CD4-positive, alpha-beta T cell (primary cell): Measurements from ENCODE around the gene VCAN. TPM values are rescaled to one million over a fixed set of nuclear protein-coding genes. Genes with fewer than 3 reads are reported as not detected.

Source experiments
- ATAC-seq: fragments of 200-7000 bp; cut with Tn5 transposase; one replicate; pipeline ENCODE4 v1.10.0; 2022; ENCODE audit warnings: mild to moderate bottlenecking; ENCODE audit not compliant: poor library complexity
- CTCF ChIA-PET: fragments of 350-600 bp; sonication (Branson Sonifier 250); formaldehyde crosslinking; loops from one replicate; lab custom pipeline; 2021; ENCODE audit warnings: antibody characterized with exemption, inconsistent platforms; lab: Charles Lee
- POLR2A ChIA-PET: fragments of 350-600 bp; sonication (Branson Sonifier 250); formaldehyde crosslinking; loops from one replicate; lab custom pipeline; 2021; ENCODE audit warnings: antibody characterized with exemption, inconsistent platforms; lab: Charles Lee
- DNase-seq, 14 experiments: peaks; one replicate each; pipeline ENCODE4 v3.0.0-alpha.2; 2013 to 2020; ENCODE audit warnings: mixed read lengths in 2 of 14
- H3K27ac ChIP-seq, 2 donors: one replicate each; pipeline versions ENCODE4 v1.5.1 to v1.7.0; 2013; ENCODE audit warnings: low read length in 2 of 2, low read depth in 1 of 2, mild to moderate bottlenecking in 1 of 2
- H3K27me3 ChIP-seq, 2 experiments: 1 replicate in 1 of 2; 2 replicates in 1 of 2; pipeline versions ENCODE4 v1.6.1 to v1.7.0; 2013; ENCODE audit warnings: low read length in 2 of 2, control low read depth in 1 of 2, mild to moderate bottlenecking in 1 of 2, moderate library complexity in 1 of 2; ENCODE audit not compliant: insufficient read depth in 2 of 2, control insufficient read depth in 1 of 2
- H3K36me3 ChIP-seq: one replicate; pipeline ENCODE4 v1.6.1; 2013; ENCODE audit warnings: low read length, control low read depth; ENCODE audit not compliant: insufficient read depth
- H3K4me1 ChIP-seq: one replicate; pipeline ENCODE4 v1.6.1; 2013; ENCODE audit warnings: low read length, control low read depth; ENCODE audit not compliant: insufficient read depth
- H3K4me3 ChIP-seq: one replicate; pipeline ENCODE4 v1.5.1; 2013; ENCODE audit warnings: mild to moderate bottlenecking, low read length, moderate library complexity
- H3K9me3 ChIP-seq, 2 experiments: 1 replicate in 1 of 2; 2 replicates in 1 of 2; pipeline versions ENCODE4 v1.6.1 to v1.7.0; 2013; ENCODE audit warnings: low read length in 2 of 2, mild to moderate bottlenecking in 2 of 2, control low read depth in 1 of 2, moderate library complexity in 1 of 2; ENCODE audit not compliant: control insufficient read depth in 1 of 2, insufficient read depth in 1 of 2
- H3K27ac Mint-ChIP-seq: one replicate; pipeline ENCODE4 v1.8.0; 2020; ENCODE audit warnings: mixed read lengths
- H3K27me3 Mint-ChIP-seq: one replicate; pipeline ENCODE4 v1.8.0; 2021; ENCODE audit warnings: mixed read lengths
- H3K36me3 Mint-ChIP-seq: one replicate; pipeline ENCODE4 v1.8.0; 2021; ENCODE audit warnings: low read depth, mixed read lengths
- H3K4me1 Mint-ChIP-seq: one replicate; pipeline ENCODE4 v1.8.0; 2021; ENCODE audit warnings: low read depth, mixed read lengths
- H3K4me3 Mint-ChIP-seq: one replicate; pipeline ENCODE4 v1.8.0; 2020; ENCODE audit warnings: mild to moderate bottlenecking, mixed read lengths
- H3K9me3 Mint-ChIP-seq: one replicate; pipeline ENCODE4 v1.8.0; 2020; ENCODE audit warnings: mixed read lengths
- CTCF ChIP-seq: fragments of 200-600 bp; IDR thresholded peaks from one replicate; pipeline ENCODE4 v1.8.0; 2022; ENCODE audit warnings: antibody characterized with exemption, mild to moderate bottlenecking
- intact Hi-C, 2 experiments: fragments of 100-400 bp; cut with DNase I in 1 of 2; cut with micrococcal nuclease in 1 of 2; formaldehyde crosslinking; loops; one replicate each; pipeline versions ENCODE4 v1.15.1 to v1.9.0; 2023 to 2025; cut with DNase I, micrococcal nuclease
- total RNA-seq, 174 experiments: library from RNA in 2 of 174; stranded (reverse) in 2 of 174; gene quantifications; one replicate each; pipeline ENCODE4 v1.2.3 and lab custom pipeline; 2021 to 2026

The VCAN gene
- total RNA-seq, 2 experiments from 2014 or later = 6.4 to 7.1 TPM

DNA sequence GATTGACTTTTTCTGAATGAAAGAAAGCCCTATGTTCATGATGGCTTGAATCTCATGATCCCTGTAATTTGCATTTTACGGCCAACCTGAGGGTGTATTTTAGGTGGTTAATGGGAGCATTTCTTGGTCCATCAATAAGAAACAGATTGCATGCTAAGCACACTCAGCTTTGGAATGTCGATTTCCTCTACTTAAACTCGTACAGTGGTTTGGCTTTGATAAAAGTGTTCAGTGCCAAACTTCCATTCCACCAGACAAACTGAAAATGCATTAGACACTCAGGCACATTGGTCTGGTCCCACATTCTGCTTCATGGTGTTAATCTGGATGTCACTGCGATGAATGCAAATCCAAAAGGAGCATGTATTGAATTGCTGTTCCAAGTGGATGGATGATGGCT lies 77.0 kb downstream of the VCAN start:
- peaks cover 4% of the 10 kb centered on the region for H3K27me3 Mint-ChIP-seq
- H3K4me3 ChIP-seq = no peak overlapping the region
- H3K27ac ChIP-seq = no peak overlapping the region
- H3K4me1 ChIP-seq = no peaks in the 10 kb centered on the region
- no peak overlapping the region for H3K27ac Mint-ChIP-seq
- ChIA-PET POLR2A (no interaction called here), CTCF (no interaction called here)
- no peaks in the 10 kb centered on the region for H3K9me3 ChIP-seq
- H3K4me1 Mint-ChIP-seq = no peaks in the 10 kb centered on the region
- no peak for DNase-seq
- H3K27me3 ChIP-seq = no peaks in the 10 kb centered on the region
- H3K4me3 Mint-ChIP-seq = no peak overlapping the region
- no peak for TF ChIP-seq CTCF
- H3K36me3 ChIP-seq = no peaks in the 10 kb centered on the region
- no peaks in the 10 kb centered on the region for H3K9me3 Mint-ChIP-seq
- ATAC-seq = no peak
- intact Hi-C loops = no loop called here
- H3K36me3 Mint-ChIP-seq = no peaks in the 10 kb centered on the region

- POLR2A ChIA-PET = interaction anchor here (0.7 kb wide), 1 partner anchor 1124 kb away, joined by 3 read pairs; no protein-coding TSS in a partner anchor
- TF ChIP-seq CTCF = no peak
- no peaks in the 10 kb centered on the region for H3K9me3 Mint-ChIP-seq
- no peaks in the 10 kb centered on the region for H3K4me1 Mint-ChIP-seq
- no peak overlapping the region for H3K4me3 Mint-ChIP-seq
- H3K27me3 Mint-ChIP-seq = peaks cover 4% of the 10 kb centered on the region
- Histone ChIP-seq H3K36me3 (no peaks in the 10 kb centered on the region), H3K4me1 (no peaks in the 10 kb centered on the region), H3K4me3 (no peak overlapping the region), H3K27me3 (no peaks in the 10 kb centered on the region), H3K27ac (no peak overlapping the region), H3K9me3 (no peaks in the 10 kb centered on the region)
- H3K36me3 Mint-ChIP-seq = no peaks in the 10 kb centered on the region
- ATAC-seq = no peak
- CTCF ChIA-PET = no interaction called here
- DNase-seq = no peak
- no peak overlapping the region for H3K27ac Mint-ChIP-seq
- intact Hi-C loops = no loop called here
Measured at GRCh38 chr5:83549076-83549475, 77.5 kb downstream of the VCAN start.

GRCh38 chr5:83549674-83550073 lies 78.1 kb downstream of the VCAN start:
- H3K27ac Mint-ChIP-seq = no peak overlapping the region
- no peak overlapping the region for H3K27ac ChIP-seq
- ChIA-PET POLR2A (interaction anchor here (0.7 kb wide), 1 partner anchor 1125 kb away, joined by 3 read pairs; no protein-coding TSS in a partner anchor), CTCF (no interaction called here)
- DNase-seq (no peak), ATAC-seq (no peak)
- no peaks in the 10 kb centered on the region for H3K36me3 Mint-ChIP-seq
- no peaks in the 10 kb centered on the region for H3K4me1 ChIP-seq
- H3K4me3 Mint-ChIP-seq = no peak overlapping the region
- H3K9me3 Mint-ChIP-seq = no peaks in the 10 kb centered on the region
- no peaks in the 10 kb centered on the region for H3K9me3 ChIP-seq
- H3K27me3 Mint-ChIP-seq = peaks cover 4% of the 10 kb centered on the region
- intact Hi-C loops = no loop called here
- TF ChIP-seq CTCF = no peak
- H3K36me3 ChIP-seq = no peaks in the 10 kb centered on the region
- H3K27me3 ChIP-seq = no peaks in the 10 kb centered on the region
- no peak overlapping the region for H3K4me3 ChIP-seq
- H3K4me1 Mint-ChIP-seq = no peaks in the 10 kb centered on the region
